GM21528 (cell line): ENCODE results near the gene PRKACG.
"Not testable (repeated sequence)": the region's sequence is repeated elsewhere in the genome, so short reads cannot be mapped to it uniquely, and the experiment has no call there.

Experiments
- ATAC-seq: cut with Tn5 transposase; IDR thresholded peaks from one replicate; pipeline ENCODE4 v1.9.1; 2021; ENCODE audit warnings: mild to moderate bottlenecking, moderate library complexity; ENCODE audit not compliant: unreplicated experiment, low FRiP score

Gene PRKACG

GRCh38 chr9:69027355-69028097 lies 13.6 kb upstream of the PRKACG start:
- ATAC-seq, result peak; percentile 79

DNA sequence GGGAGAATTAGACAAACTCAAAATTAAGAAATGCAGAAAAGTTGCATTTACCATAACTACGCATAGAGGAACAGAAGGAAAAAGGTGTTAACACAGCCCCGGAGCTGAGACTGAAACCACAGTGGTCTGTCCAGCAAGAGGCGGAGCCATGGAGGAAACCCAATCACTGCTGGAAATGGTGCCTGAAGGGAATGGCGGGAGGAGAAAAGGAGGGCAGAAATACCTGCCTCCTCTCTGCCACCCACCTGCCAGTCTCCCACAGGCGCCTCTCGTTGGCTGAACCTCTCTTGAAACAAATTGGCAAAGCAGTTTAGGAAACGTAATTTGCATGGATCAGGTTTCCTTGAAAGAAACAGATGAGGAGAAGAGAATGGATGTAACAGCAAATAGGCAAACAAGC lies 9.7 kb upstream of the PRKACG start:
- no peak for ATAC-seq

GRCh38 chr9:69020301-69021145 lies 6.6 kb upstream of the PRKACG start:
- ATAC-seq, result no peak

- no peak for ATAC-seq
Measured at GRCh38 chr9:69019808-69020207, 5.9 kb upstream of the PRKACG start.

DNA sequence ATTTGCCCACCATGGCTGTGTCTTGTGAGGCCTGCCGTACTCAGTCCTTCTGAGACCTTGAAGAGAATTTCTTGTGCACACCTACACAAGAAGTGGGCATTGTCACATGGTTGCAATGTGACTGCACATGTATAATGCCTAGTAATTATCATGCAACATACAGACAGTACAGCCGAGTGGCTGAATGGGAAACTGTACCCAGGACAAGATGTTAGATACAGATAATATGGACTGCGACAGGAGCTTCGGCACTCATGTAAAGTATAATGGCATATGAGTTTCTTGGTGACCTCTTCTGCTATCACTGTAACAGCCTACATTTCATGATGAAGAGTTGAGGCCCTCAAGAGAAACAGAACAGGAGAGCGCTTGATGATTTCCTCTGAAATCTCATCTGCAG lies 4.8 kb upstream of the PRKACG start:
- no peak for ATAC-seq

DNA sequence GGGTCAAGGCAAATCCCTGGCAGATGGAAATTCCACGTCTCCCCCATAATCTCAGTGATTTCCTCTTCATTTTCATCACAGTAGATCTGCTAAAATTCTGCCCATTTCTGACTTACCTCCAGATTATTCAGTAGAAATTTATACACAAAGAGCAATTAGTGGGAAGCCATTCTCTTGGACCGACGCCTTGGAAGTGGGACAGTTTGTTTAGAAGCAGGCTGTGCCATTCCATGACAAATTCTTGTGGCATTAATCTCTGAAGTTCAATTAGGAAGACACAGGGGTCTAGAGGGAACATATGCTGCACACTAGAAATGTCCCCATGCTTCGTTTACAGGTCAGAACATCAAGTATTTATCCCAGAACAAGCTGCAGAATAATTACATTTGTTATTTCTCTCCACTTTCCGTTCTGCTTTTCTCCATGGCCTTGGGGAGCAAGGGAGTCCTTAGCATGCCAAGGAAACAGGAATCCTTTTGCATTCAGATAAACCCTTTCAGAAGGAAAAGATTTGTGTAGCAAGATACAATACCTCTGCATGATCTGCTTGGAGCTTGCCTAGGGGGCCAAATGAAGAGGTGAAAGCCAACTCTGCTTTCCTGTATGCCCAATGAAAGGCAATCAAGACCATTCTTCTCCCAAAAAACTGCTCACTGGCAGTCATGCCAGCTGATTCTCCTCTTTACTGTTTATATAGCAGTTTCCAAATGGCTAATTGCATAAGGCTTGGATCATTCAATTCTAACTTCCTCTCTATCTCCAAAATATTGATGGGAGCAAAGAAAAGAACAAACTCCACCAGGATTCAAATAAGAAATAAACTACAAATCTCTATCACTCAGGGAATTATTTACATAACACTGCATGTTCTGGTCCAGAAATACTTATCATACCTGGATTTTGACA lies 2.5 kb upstream of the PRKACG start:
- no peak for ATAC-seq

- no peak for ATAC-seq
Measured at GRCh38 chr9:69013382-69013727, 558 bp downstream of the PRKACG start.

GRCh38 chr9:69012696-69013381 lies 1.1 kb downstream of the PRKACG start:
- no peak for ATAC-seq

DNA sequence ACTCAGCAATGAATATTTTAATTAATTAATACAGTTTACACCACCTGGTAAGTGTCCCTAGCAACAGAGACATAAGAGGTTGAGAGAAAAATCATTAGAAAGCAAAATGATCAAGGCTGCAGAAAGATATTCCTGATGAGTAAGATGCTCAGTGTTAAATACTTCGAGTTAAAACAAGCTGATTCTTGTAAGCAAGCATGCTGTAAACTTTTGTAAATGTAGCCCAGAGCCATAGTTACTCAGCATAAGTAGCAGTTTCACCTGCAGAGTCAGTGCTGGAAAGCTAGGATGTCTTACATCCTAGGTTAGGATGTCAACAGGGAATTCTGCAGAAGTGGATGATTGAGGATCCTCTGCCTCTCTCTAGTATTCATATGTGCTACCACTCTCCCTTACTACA lies 4.2 kb downstream of the PRKACG start:
- ATAC-seq, result no peak

DNA sequence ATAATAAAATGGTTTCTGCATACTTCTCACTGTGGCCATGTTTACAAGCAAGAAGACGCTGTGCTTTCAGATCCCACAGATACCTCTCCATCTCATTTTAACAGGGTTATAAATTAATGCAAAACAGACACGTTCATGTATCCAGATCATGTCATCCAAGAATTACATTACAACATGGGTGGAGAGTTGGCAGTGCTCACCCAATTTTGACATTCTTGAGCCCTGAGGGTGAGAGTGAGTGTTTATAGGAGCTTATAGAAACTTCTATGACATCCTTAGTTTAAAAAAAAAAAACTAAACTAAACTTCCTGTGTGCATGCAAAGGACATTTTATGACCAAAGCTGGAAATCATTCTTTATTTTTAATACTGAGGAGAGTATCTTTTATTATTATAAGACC lies 9.1 kb downstream of the PRKACG start:
- no peak for ATAC-seq

GRCh38 chr9:69003051-69003450 lies 10.9 kb downstream of the PRKACG start:
- no peak for ATAC-seq

DNA sequence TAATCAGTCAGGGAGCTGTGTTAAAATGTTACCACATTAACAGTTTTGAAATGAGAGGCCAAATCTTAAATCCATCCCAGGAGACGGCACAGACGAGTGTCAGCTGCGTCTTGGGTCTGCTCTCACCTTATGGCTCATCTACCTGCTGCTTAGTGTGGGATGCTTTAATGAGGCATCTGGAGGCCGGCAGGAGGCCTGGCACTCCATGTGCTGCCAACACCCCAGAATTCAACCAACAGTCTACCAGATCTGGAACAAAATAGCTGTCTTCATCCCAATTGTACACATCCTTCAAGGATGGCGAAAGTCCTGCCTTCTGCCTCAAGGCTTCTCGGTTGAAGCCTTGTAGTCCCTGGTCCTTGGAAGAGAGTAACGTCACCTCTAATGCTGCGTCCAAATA lies 12.0 kb downstream of the PRKACG start:
- ATAC-seq, result no peak

GRCh38 chr9:68999393-69000105 lies 14.4 kb downstream of the PRKACG start:
- peak; percentile 84 for ATAC-seq

DNA sequence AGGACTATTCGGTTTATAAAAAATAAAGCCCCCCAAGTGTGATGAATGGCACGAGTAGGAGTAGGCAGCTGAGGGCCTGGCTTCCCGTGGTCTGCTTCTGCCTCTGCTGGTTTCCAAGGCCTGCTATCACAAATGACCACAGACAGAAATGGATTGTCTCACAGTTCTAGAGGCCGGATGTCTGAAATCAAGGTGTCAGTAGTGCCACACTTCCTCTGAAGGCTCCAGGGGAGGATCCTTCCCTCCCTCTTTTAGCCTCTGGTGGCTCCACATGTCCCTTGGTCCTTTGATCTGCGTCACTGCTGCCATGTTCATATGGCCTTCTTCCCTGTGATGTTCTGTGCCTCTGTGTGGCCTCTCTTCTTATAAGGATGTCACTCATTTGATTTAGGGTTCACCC lies 15.1 kb downstream of the PRKACG start:
- ATAC-seq, result no peak

DNA sequence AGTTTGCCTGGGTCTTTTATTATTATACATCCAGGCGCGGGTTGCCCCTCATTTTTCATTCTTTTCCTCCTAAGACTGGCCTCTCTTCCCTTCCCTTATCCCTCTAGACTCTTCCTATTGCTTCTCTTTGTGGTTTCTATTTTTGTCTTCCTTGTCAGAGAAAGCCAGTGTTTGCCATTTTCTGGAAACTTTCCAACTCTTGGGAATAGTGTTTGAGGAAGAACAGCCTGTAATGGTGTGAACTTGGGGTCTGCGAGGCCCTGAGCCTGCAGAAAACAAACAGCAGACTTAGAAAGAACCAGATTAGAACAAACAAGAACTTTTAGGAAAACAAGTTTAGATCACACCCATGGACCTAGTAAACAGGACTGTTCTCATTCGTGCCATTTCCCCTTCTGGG lies 15.5 kb downstream of the PRKACG start:
- no peak for ATAC-seq

DNA sequence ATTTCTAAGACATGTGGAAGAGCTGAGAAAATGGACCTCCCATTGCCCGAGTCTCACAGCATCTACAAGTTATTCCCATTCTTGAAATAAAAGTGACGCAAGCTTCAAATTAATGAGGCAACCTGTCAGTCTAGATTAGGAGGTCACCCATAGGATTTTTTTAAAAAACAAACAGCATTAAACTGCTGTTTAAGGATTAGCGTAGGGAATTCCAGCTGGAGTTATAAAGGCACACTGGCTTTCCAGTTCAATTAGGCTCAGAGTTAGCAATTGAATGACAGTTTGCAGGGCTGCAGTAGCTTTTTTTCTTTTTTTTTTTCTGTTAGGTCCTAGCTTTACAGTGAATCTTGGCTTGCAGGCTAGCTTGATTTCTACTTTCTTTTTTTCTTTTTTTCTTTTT lies 16.2 kb downstream of the PRKACG start:
- no peak for ATAC-seq

- ATAC-seq, result no peak
Measured at GRCh38 chr9:68996462-68996861, 17.5 kb downstream of the PRKACG start.

GRCh38 chr9:68995776-68996175 lies 18.1 kb downstream of the PRKACG start:
- ATAC-seq, result no peak

GRCh38 chr9:68991457-68991856 lies 22.5 kb downstream of the PRKACG start:
- no peak for ATAC-seq

GRCh38 chr9:68986949-68987348 lies 27.0 kb downstream of the PRKACG start:
- not testable (repeated sequence) for ATAC-seq
